Panc1 (cell line): ENCODE measurements around the gene SPTBN1. TPM values are rescaled to one million over a fixed set of nuclear protein-coding genes. Genes with fewer than 3 reads are reported as not detected.

Experiments
- ATAC-seq: fragments of 200-7000 bp; cut with Tn5 transposase; 2 replicates; pipeline ENCODE4 v1.9.1; 2020; ENCODE audit warnings: mild to moderate bottlenecking, moderate library complexity
- BruUV-seq: library from RNA; stranded (reverse); fragments of 400-500 nt; replicated peaks from 2 replicates; lab custom pipeline; 2021; lab: Mats Ljungman, UMichigan
- CTCF ChIA-PET: fragments of 300-600 bp; sonication (Branson Sonifier 250); formaldehyde crosslinking; loops from one replicate; lab custom pipeline; 2022; ENCODE audit warnings: antibody characterized with exemption; lab: Charles Lee
- POLR2A ChIA-PET: fragments of 300-600 bp; sonication (Branson Sonifier 250); formaldehyde crosslinking; loops from one replicate; lab custom pipeline; 2022; ENCODE audit warnings: antibody characterized with exemption; lab: Charles Lee
- DNase-seq: peaks from one replicate; pipeline ENCODE4 v3.0.0-alpha.2; 2010; ENCODE audit warnings: low read depth, low spot score
- H3K27ac ChIP-seq: 2 replicates; pipeline ENCODE4 v1.5.1; 2011; ENCODE audit warnings: mild to moderate bottlenecking, low read length, inconsistent platforms
- H3K27me3 ChIP-seq: fragments of 200-500 bp; sonication (Bioruptor generic); 2 replicates; pipeline ENCODE4 v1.6.0; 2014; ENCODE audit warnings: low read length, inconsistent platforms; ENCODE audit not compliant: control insufficient read depth, insufficient read depth
- H3K36me3 ChIP-seq: fragments of 200-500 bp; sonication (Bioruptor generic); 2 replicates; pipeline ENCODE4 v1.5.1; 2014; ENCODE audit warnings: inconsistent platforms, mild to moderate bottlenecking, low read length, moderate library complexity; ENCODE audit not compliant: control insufficient read depth, insufficient read depth
- H3K4me1 ChIP-seq: 2 replicates; pipeline ENCODE4 v1.5.1; 2011; ENCODE audit warnings: inconsistent platforms, mild to moderate bottlenecking, low read length, moderate library complexity; ENCODE audit not compliant: control insufficient read depth, insufficient read depth
- H3K4me3 ChIP-seq, 2 experiments: 2 replicates each; pipeline ENCODE4 v1.5.1; 2011 to 2012; ENCODE audit warnings: low read depth in 2 of 2, low read length in 2 of 2, mild to moderate bottlenecking in 2 of 2, inconsistent platforms in 1 of 2, moderate library complexity in 1 of 2
- H3K9me3 ChIP-seq: fragments of 200-500 bp; sonication (Bioruptor generic); 2 replicates; pipeline ENCODE4 v1.5.1; 2014; ENCODE audit warnings: low read depth, mild to moderate bottlenecking, inconsistent platforms, low read length, moderate library complexity; ENCODE audit not compliant: control insufficient read depth, insufficient read depth
- POLR2AphosphoS5 ChIP-seq: IDR thresholded peaks from 2 replicates; pipeline ENCODE4 v1.6.1; 2012; ENCODE audit warnings: mild to moderate bottlenecking, low read depth, low read length, moderate library complexity
- SIN3A ChIP-seq: IDR thresholded peaks from 2 replicates; pipeline ENCODE4 v1.6.1; 2012; ENCODE audit warnings: low read depth, mild to moderate bottlenecking, low read length, moderate library complexity, borderline replicate concordance; ENCODE audit not compliant: insufficient read depth
- TCF7L2 ChIP-seq: IDR thresholded peaks from 2 replicates; pipeline ENCODE4 v1.6.1; 2011; ENCODE audit warnings: mild to moderate bottlenecking, low read depth, low read length, inconsistent platforms
- in situ Hi-C: cut with HindIII; loops from 2 replicates; pipeline ENCODE4 v1.10.0; 2016; ENCODE audit warnings: low sequenced_read_pairs, low pct_unique_long_range_greater_than_20kb
- intact Hi-C: fragments of 100-400 bp; cut with micrococcal nuclease; formaldehyde crosslinking; loops from one replicate; pipeline ENCODE4 v1.10.0; 2022; ENCODE audit not compliant: unreplicated experiment
- total RNA-seq: library from RNA; stranded (reverse); gene quantifications from one replicate; pipeline ENCODE4 v1.2.1, GENCODE V29; 2021; ENCODE audit not compliant: unreplicated experiment
- TF ChIP-seq, protein P1 (sequence below), 2 experiments: IDR thresholded peaks; 2 replicates each; pipeline ENCODE4 v1.6.1; 2011 to 2012; ENCODE audit warnings: low read depth in 2 of 2, control low read depth in 1 of 2, low read length in 1 of 2, mild to moderate bottlenecking in 1 of 2, moderate library complexity in 1 of 2; ENCODE audit not compliant: insufficient read depth in 1 of 2
- TF ChIP-seq, protein P2 (sequence below): fragments of 450-650 bp; IDR thresholded peaks from 2 replicates; pipeline ENCODE4 v1.5.1; 2017; ENCODE audit warnings: mild to moderate bottlenecking

SPTBN1 gene
- total RNA-seq, 1 experiment from 2014 or later = 169 TPM

DNA sequence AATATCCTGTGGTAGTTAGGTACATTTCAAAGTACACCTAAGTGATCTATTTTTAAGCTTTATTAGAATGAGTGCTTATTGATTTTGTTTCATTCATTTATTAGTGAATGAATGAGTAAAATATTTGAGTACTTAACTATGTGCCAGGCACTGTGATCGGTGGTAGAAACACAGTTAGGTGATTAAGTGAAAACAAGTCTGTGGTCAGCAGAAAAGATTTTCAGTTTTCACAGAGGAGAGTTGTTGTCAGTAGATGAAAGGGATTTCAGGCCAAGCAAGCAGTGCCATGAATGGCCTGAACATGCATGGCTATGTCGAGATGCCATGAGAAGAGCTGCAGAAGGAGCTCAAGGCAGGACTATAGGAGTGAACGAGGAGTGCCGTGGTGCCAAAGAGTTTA is 85.9 kb downstream of the SPTBN1 start:
- no peak for ATAC-seq
- Histone ChIP-seq H3K36me3 (no peaks in the 10 kb centered on the region), H3K4me1 (no peaks in the 10 kb centered on the region; the same call in 1 of the 2 replicates), H3K9me3 (no peaks in the 10 kb centered on the region), H3K27me3 (no peaks in the 10 kb centered on the region), H3K4me3 (no peak overlapping the region), H3K27ac (no peak overlapping the region)
- TF ChIP-seq SIN3A = no peak
- TF ChIP-seq, protein P1, sequence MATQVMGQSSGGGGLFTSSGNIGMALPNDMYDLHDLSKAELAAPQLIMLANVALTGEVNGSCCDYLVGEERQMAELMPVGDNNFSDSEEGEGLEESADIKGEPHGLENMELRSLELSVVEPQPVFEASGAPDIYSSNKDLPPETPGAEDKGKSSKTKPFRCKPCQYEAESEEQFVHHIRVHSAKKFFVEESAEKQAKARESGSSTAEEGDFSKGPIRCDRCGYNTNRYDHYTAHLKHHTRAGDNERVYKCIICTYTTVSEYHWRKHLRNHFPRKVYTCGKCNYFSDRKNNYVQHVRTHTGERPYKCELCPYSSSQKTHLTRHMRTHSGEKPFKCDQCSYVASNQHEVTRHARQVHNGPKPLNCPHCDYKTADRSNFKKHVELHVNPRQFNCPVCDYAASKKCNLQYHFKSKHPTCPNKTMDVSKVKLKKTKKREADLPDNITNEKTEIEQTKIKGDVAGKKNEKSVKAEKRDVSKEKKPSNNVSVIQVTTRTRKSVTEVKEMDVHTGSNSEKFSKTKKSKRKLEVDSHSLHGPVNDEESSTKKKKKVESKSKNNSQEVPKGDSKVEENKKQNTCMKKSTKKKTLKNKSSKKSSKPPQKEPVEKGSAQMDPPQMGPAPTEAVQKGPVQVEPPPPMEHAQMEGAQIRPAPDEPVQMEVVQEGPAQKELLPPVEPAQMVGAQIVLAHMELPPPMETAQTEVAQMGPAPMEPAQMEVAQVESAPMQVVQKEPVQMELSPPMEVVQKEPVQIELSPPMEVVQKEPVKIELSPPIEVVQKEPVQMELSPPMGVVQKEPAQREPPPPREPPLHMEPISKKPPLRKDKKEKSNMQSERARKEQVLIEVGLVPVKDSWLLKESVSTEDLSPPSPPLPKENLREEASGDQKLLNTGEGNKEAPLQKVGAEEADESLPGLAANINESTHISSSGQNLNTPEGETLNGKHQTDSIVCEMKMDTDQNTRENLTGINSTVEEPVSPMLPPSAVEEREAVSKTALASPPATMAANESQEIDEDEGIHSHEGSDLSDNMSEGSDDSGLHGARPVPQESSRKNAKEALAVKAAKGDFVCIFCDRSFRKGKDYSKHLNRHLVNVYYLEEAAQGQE (IDR thresholded peaks at IDR 0.05; ENCODE audit: insufficient read depth in 1 of 2, low read depth in 2 of 2, low read length in 1 of 2) = no peak
- TF ChIP-seq, protein P2, sequence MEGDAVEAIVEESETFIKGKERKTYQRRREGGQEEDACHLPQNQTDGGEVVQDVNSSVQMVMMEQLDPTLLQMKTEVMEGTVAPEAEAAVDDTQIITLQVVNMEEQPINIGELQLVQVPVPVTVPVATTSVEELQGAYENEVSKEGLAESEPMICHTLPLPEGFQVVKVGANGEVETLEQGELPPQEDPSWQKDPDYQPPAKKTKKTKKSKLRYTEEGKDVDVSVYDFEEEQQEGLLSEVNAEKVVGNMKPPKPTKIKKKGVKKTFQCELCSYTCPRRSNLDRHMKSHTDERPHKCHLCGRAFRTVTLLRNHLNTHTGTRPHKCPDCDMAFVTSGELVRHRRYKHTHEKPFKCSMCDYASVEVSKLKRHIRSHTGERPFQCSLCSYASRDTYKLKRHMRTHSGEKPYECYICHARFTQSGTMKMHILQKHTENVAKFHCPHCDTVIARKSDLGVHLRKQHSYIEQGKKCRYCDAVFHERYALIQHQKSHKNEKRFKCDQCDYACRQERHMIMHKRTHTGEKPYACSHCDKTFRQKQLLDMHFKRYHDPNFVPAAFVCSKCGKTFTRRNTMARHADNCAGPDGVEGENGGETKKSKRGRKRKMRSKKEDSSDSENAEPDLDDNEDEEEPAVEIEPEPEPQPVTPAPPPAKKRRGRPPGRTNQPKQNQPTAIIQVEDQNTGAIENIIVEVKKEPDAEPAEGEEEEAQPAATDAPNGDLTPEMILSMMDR = no peak
- TF ChIP-seq POLR2AphosphoS5 = no peak
- no peak for TF ChIP-seq TCF7L2
- ChIA-PET POLR2A (no interaction called here), CTCF (no interaction called here)
- in situ Hi-C loops (no loop called here), intact Hi-C loops (no loop called here)
- no TSS peak for BruUV-seq
- DNase-seq = no peak

DNA sequence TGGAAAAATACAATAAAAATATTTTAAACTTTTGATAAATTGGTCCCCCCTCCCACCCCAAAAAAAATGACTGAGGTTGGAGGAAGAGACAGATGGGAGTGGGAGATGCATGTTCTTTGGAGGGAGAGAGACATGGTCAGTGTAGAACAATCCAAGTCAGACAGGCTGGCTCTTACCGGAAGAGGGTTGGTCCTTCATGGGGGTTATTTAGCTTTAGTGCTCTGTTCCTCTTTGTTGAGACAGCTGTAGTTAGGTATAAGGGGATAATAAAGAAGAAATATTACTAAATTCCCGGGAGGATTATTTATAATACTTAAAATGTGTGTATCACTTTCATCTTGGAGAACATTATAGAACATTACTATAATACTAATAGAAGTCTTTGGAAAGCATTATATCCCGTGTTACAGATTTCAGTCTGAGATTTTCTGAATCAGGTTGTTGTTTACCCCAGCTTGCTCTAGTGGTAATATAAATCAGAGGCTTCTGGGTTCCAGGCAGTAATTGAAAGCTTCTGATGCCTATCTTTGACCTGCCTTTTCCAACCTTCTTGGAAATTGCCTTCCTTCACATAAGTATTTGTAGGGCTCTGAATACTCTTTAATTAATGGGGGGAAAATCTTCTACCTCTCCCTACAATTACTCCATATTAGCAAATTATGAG is 87.7 kb downstream of the SPTBN1 start:
- Histone ChIP-seq H3K9me3 (no peaks in the 10 kb centered on the region), H3K4me1 (no peaks in the 10 kb centered on the region; the same call in 1 of the 2 replicates), H3K27me3 (no peaks in the 10 kb centered on the region), H3K4me3 (no peak overlapping the region), H3K36me3 (no peaks in the 10 kb centered on the region), H3K27ac (no peak overlapping the region)
- ATAC-seq (no peak), DNase-seq (no peak)
- TF ChIP-seq, protein P1 (IDR thresholded peaks at IDR 0.05; ENCODE audit: insufficient read depth in 1 of 2, low read depth in 2 of 2, low read length in 1 of 2) = no peak
- TF ChIP-seq POLR2AphosphoS5 (no peak), TCF7L2 (no peak), SIN3A (no peak)
- TF ChIP-seq, protein P2 = no peak
- CTCF ChIA-PET = no interaction called here
- POLR2A ChIA-PET = no interaction called here
- intact Hi-C loops = no loop called here
- BruUV-seq = no TSS peak
- in situ Hi-C loops = no loop called here
